GM23248 (cell line): Measurements from ENCODE around the gene HDAC9. TPM values are rescaled to one million over a fixed set of nuclear protein-coding genes. Genes with fewer than 3 reads are reported as not detected.
"Not testable (repeated sequence)": the region's sequence is repeated elsewhere in the genome, so short reads cannot be mapped to it uniquely, and the experiment has no call there.

Experiments used
- DNase-seq: peaks from one replicate; pipeline ENCODE4 v3.0.0-alpha.2; 2015
- H2AFZ ChIP-seq: fragments of 200-600 bp; sonication (generic); 2 replicates; pipeline ENCODE4 v1.6.1; 2016; ENCODE audit warnings: antibody characterized with exemption
- H3F3A ChIP-seq: fragments of 200-600 bp; sonication (generic); 2 replicates; pipeline ENCODE4 v1.6.1; 2016; ENCODE audit warnings: mild to moderate bottlenecking, antibody characterized with exemption, mixed run types; ENCODE audit not compliant: insufficient read depth
- H3K27ac ChIP-seq: fragments of 200-600 bp; sonication (generic); 2 replicates; pipeline ENCODE4 v1.5.1; 2016; ENCODE audit warnings: mild to moderate bottlenecking
- H3K27me3 ChIP-seq: fragments of 200-600 bp; sonication (generic); replicated peaks from 2 replicates; pipeline ENCODE4 v1.6.1; 2016; ENCODE audit warnings: mild to moderate bottlenecking; ENCODE audit not compliant: insufficient read depth
- H3K36me3 ChIP-seq: fragments of 200-600 bp; sonication (generic); 2 replicates; pipeline ENCODE4 v1.6.1; 2016; ENCODE audit warnings: low read depth, mild to moderate bottlenecking
- H3K4me1 ChIP-seq: fragments of 200-600 bp; sonication (generic); 2 replicates; pipeline ENCODE4 v1.6.1; 2016; ENCODE audit warnings: mild to moderate bottlenecking; ENCODE audit not compliant: insufficient read depth
- H3K4me2 ChIP-seq: fragments of 200-600 bp; sonication (generic); one replicate; pipeline ENCODE4 v1.6.1; 2016; ENCODE audit warnings: mild to moderate bottlenecking; ENCODE audit not compliant: unreplicated experiment
- H3K4me3 ChIP-seq: fragments of 200-600 bp; sonication (generic); 2 replicates; pipeline ENCODE4 v1.5.1; 2016; ENCODE audit warnings: mild to moderate bottlenecking
- H3K79me2 ChIP-seq: fragments of 200-600 bp; sonication (generic); 2 replicates; pipeline ENCODE4 v1.6.1; 2016; ENCODE audit warnings: mild to moderate bottlenecking; ENCODE audit not compliant: insufficient read depth
- H3K9ac ChIP-seq: fragments of 200-600 bp; sonication (generic); 2 replicates; pipeline ENCODE4 v1.6.1; 2016; ENCODE audit warnings: mild to moderate bottlenecking
- H3K9me2 ChIP-seq: fragments of 200-600 bp; sonication (generic); 2 replicates; pipeline ENCODE4 v1.6.1; 2016; ENCODE audit warnings: mixed run types, mild to moderate bottlenecking, moderate library complexity; ENCODE audit not compliant: insufficient read depth
- H3K9me3 ChIP-seq: fragments of 200-600 bp; sonication (generic); one replicate; pipeline ENCODE4 v1.6.1; 2017; ENCODE audit warnings: low read depth
- H4K20me1 ChIP-seq: fragments of 200-600 bp; sonication (generic); 2 replicates; pipeline ENCODE4 v1.6.0; 2016; ENCODE audit not compliant: insufficient read depth
- EZH2 ChIP-seq: fragments of 200-600 bp; sonication (generic); IDR thresholded peaks from 2 replicates; pipeline ENCODE4 v1.6.1; 2018; ENCODE audit warnings: antibody characterized with exemption, mild to moderate bottlenecking; ENCODE audit not compliant: insufficient read depth, poor library complexity, severe bottlenecking
- EZH2phosphoT487 ChIP-seq: fragments of 200-600 bp; sonication (generic); IDR thresholded peaks from 2 replicates; pipeline ENCODE4 v1.6.1; 2018; ENCODE audit warnings: antibody characterized with exemption, moderate library complexity, mild to moderate bottlenecking, low read depth; ENCODE audit not compliant: insufficient read depth
- WGBS, 2 experiments: methylation state at CpG; one replicate each; pipeline ENCODE4 v1.1.6; 2015 to 2017; ENCODE audit warnings: low lambda C conversion rate in 2 of 2, low coverage in 1 of 2; ENCODE audit errors: missing lambda C conversion rate in 2 of 2; 5-methylcytosine and 5-hydroxymethylcytosine counted together
- in situ Hi-C: fragments of 300-500 bp; cut with MboI; formaldehyde crosslinking; loops from 2 replicates; pipeline ENCODE4 v1.15.0; 2020
- polyA plus RNA-seq: library from polyadenylated mRNA; unstranded; fragments of >200 nt; fragmentation: Nextera tagmentation; extraction: Ambion mirVana; gene quantifications from 2 replicates; pipeline ENCODE4 v1.2.1, GENCODE V29; 2016
- total RNA-seq: library from RNA; depleted of rRNA; stranded (reverse); fragments of >200 nt; shearing (Covaris generic); gene quantifications from 2 replicates; pipeline ENCODE4 v1.2.3, GENCODE V29; 2014

Gene HDAC9
- total and polyA plus RNA-seq, 2 experiments from 2014 or later, result 1.6 to 2.1 TPM

GRCh38 chr7:18724318-18724717 lies 228.8 kb downstream of the HDAC9 start:
- H3K79me2 ChIP-seq, result no peaks in the 10 kb centered on the region
- peak; percentile 24 for DNase-seq
- no peaks in the 10 kb centered on the region for H3K9me2 ChIP-seq
- in situ Hi-C loops, result no loop called here
- H3K27ac ChIP-seq, result no peak overlapping the region
- no peaks in the 10 kb centered on the region for H3K27me3 ChIP-seq
- H3K9me3 ChIP-seq, result no peaks in the 10 kb centered on the region
- H3K4me2 ChIP-seq, result no peak overlapping the region
- no peaks in the 10 kb centered on the region for H3F3A ChIP-seq
- TF ChIP-seq EZH2phosphoT487, result no peak
- TF ChIP-seq EZH2, result no peak
- H3K9ac ChIP-seq, result no peak overlapping the region
- 91 to 98% methylated on average over 2 of the region's 2 CpGs for WGBS, 2 experiments
- no peaks in the 10 kb centered on the region for H3K36me3 ChIP-seq
- H2AFZ ChIP-seq, result no peak overlapping the region
- H3K4me3 ChIP-seq, result no peak overlapping the region
- H3K4me1 ChIP-seq, result no peaks in the 10 kb centered on the region
- no peaks in the 10 kb centered on the region for H4K20me1 ChIP-seq

DNA sequence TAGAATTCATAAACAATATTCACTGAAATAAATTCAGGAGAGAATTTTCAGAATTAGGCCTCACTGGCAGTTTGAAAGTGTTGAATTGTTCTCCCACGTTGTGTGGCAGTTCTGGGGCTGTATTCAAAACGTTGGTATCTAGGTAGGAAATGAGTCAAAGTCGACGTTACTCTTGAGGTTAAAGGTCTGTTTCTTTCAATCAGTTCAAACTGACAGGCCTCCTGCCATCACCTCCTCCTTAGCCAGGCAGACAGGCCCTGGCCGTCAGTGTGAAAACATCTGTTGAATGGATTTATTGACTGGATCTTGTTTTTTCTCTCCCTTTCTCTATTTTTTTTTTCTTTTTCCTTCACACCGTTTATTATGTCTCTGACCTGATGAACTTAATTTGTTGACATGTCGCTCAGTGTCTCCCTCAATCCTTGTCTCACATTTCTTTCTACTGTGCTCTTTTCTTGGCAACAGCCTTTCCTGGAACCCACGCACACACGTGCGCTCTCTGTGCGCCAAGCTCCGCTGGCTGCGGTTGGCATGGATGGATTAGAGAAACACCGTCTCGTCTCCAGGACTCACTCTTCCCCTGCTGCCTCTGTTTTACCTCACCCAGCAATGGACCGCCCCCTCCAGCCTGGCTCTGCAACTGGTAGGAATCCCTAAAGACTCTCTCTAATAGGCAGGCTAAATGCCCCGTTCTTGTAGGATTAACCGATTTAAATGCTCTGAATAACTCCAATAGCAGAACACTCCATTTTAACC lies 231.7 kb downstream of the HDAC9 start:
- Histone ChIP-seq H3K4me1 (no peaks in the 10 kb centered on the region), H3K27ac (no peak overlapping the region), H3K4me2 (no peak overlapping the region), H3K9ac (no peak overlapping the region), H3K27me3 (no peaks in the 10 kb centered on the region), H4K20me1 (no peaks in the 10 kb centered on the region), H2AFZ (no peak overlapping the region), H3F3A (no peaks in the 10 kb centered on the region), H3K4me3 (no peak overlapping the region), H3K36me3 (no peaks in the 10 kb centered on the region), H3K9me2 (no peaks in the 10 kb centered on the region), H3K9me3 (no peaks in the 10 kb centered on the region), H3K79me2 (no peaks in the 10 kb centered on the region)
- WGBS, 2 experiments, result 72 to 75% methylated on average over 18 of the region's 18 CpGs
- no peak for TF ChIP-seq EZH2phosphoT487
- TF ChIP-seq EZH2, result no peak
- in situ Hi-C loops, result no loop called here
- no peak for DNase-seq

DNA sequence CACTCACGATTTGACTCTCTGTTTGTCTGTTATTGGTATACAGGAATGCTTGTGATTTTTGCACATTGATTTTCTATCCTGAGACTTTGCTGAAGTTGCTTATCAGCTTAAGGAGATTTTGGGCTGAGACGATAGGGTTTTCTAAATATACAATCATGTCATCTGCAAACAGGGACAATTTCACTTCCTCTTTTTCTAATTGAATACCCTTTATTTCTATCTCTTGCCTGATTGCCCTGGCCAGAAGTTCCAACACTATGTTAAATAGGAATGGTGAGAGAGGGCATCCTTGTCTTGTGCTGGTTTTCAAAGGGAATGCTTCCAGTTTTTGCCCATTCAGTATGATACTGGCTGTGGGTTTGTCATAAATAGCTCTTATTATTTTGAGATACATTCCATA lies 240.5 kb downstream of the HDAC9 start:
- H2AFZ ChIP-seq, H3K27ac ChIP-seq, H3K27me3 ChIP-seq, DNase-seq, H3K79me2 ChIP-seq, H3K9me3 ChIP-seq, H3K4me3 ChIP-seq, H3K4me2 ChIP-seq, H4K20me1 ChIP-seq, H3F3A ChIP-seq, H3K9ac ChIP-seq, in situ Hi-C loops, H3K9me2 ChIP-seq, H3K36me3 ChIP-seq, H3K4me1 ChIP-seq: not testable (repeated sequence)
- 68 to 79% methylated on average over 2 of the region's 2 CpGs for WGBS, 2 experiments

GRCh38 chr7:18740579-18740988 lies 245.0 kb downstream of the HDAC9 start:
- Histone ChIP-seq H3K4me2 (no peak overlapping the region), H3K36me3 (no peaks in the 10 kb centered on the region), H3K9me3 (no peaks in the 10 kb centered on the region), H3K27me3 (no peaks in the 10 kb centered on the region), H3K4me1 (no peaks in the 10 kb centered on the region), H3K4me3 (no peak overlapping the region), H3K27ac (no peak overlapping the region), H3K9ac (no peak overlapping the region), H3K9me2 (no peaks in the 10 kb centered on the region), H2AFZ (no peak overlapping the region), H3F3A (no peaks in the 10 kb centered on the region), H4K20me1 (no peaks in the 10 kb centered on the region), H3K79me2 (no peaks in the 10 kb centered on the region)
- DNase-seq, result no peak
- no peak for TF ChIP-seq EZH2phosphoT487
- TF ChIP-seq EZH2, result no peak
- in situ Hi-C loops, result no loop called here
